HepG2 (cell line): ENCODE results near the gene TMEM235. TPM values are rescaled to one million over a fixed set of nuclear protein-coding genes. Genes with fewer than 3 reads are reported as not detected.
A peak's percentile ranks its signal among the peaks of the same experiment; 100 is the strongest.

ENCODE experiments used
- ATAC-seq: fragments of 200-7000 bp; cut with Tn5 transposase; 3 replicates; pipeline ENCODE4 v1.9.1; 2020; ENCODE audit warnings: mild to moderate bottlenecking, moderate library complexity
- BruUV-seq: library from RNA; stranded (reverse); fragments of 400-500 nt; replicated peaks from 2 replicates; lab custom pipeline; 2021; lab: Mats Ljungman, UMichigan
- CTCF ChIA-PET: fragments of 300-600 bp; formaldehyde crosslinking; extraction: SDS; loops from one replicate; lab custom pipeline; 2021; ENCODE audit warnings: low total read pairs, inconsistent platforms, low intra/inter-chr PET ratio; lab: Yijun Ruan, JAX
- POLR2A ChIA-PET: fragments of 350-600 bp; sonication (Branson Sonifier 250); formaldehyde crosslinking; loops from one replicate; lab custom pipeline; 2020; ENCODE audit warnings: antibody characterized with exemption, inconsistent platforms; lab: Yijun Ruan, JAX
- DNase-seq: peaks from one replicate; pipeline ENCODE4 v3.0.0-alpha.2; 2015; ENCODE audit warnings: low spot score
- FAIRE-seq: peaks from 3 replicates; lab custom pipeline; 2011; peaks lifted over from hg19 to GRCh38; lab: Jason Lieb, UNC
- H2AFZ ChIP-seq: one replicate; pipeline ENCODE4 v1.6.1; 2011; ENCODE audit warnings: low read length, inconsistent platforms
- H3K27ac ChIP-seq: fragments of 300-600 bp; 3 replicates; pipeline ENCODE4 v1.8.0; 2011; ENCODE audit warnings: mixed run types, mild to moderate bottlenecking, mixed read lengths, low read length, inconsistent platforms; ENCODE audit not compliant: insufficient read depth; ENCODE audit errors: extremely low read length
- H3K27me3 ChIP-seq, 2 experiments: fragments of 200-600 bp in 1 of 2; 2 replicates in 1 of 2; 3 replicates in 1 of 2; pipeline versions ENCODE4 v1.6.0 to v1.8.0; 2011; ENCODE audit warnings: low read length in 2 of 2, mild to moderate bottlenecking in 2 of 2, moderate library complexity in 2 of 2, inconsistent platforms in 1 of 2; ENCODE audit not compliant: insufficient read depth in 2 of 2, control insufficient read depth in 1 of 2
- H3K36me3 ChIP-seq, 2 experiments: fragments of 200-600 bp in 1 of 2; replicated peaks in 1 of 2; 2 replicates in 1 of 2; 3 replicates in 1 of 2; pipeline versions ENCODE4 v1.5.1 to v1.8.0; 2011; ENCODE audit warnings: low read length in 2 of 2, inconsistent platforms in 1 of 2; ENCODE audit not compliant: insufficient read depth in 2 of 2, control insufficient read depth in 1 of 2
- H3K4me1 ChIP-seq: 2 replicates; pipeline ENCODE4 v1.5.1; 2012; ENCODE audit warnings: low read length, inconsistent platforms; ENCODE audit not compliant: insufficient read depth
- H3K4me2 ChIP-seq: 2 replicates; pipeline ENCODE4 v1.6.0; 2011; ENCODE audit warnings: low read depth, low read length, inconsistent platforms
- H3K4me3 ChIP-seq, 3 experiments: fragments of 200-600 bp in 1 of 3; sonication (generic), shearing (Covaris generic) in 1 of 3; replicated peaks in 1 of 3; 2 replicates each; pipeline ENCODE4 v1.5.1; 2011 to 2016; ENCODE audit warnings: low read length in 3 of 3, inconsistent platforms in 2 of 3, low read depth in 2 of 3, mild to moderate bottlenecking in 2 of 3, control low read depth in 1 of 3, mixed read lengths in 1 of 3; ENCODE audit not compliant: insufficient read depth in 1 of 3
- H3K79me2 ChIP-seq: one replicate; pipeline ENCODE4 v1.6.1; 2011; ENCODE audit warnings: low read length, inconsistent platforms; ENCODE audit not compliant: insufficient read depth
- H3K9ac ChIP-seq: 2 replicates; pipeline ENCODE4 v1.6.0; 2011; ENCODE audit warnings: mild to moderate bottlenecking, low read depth, low read length, inconsistent platforms; ENCODE audit not compliant: insufficient read depth
- H3K9me3 ChIP-seq: 2 replicates; pipeline ENCODE4 v1.5.1; 2012; ENCODE audit warnings: mild to moderate bottlenecking, low read length
- H4K20me1 ChIP-seq: 2 replicates; pipeline ENCODE4 v1.6.0; 2011; ENCODE audit warnings: inconsistent platforms, mild to moderate bottlenecking, low read length, moderate library complexity; ENCODE audit not compliant: insufficient read depth
- EZH2 ChIP-seq: conservative IDR thresholded peaks from 2 replicates; pipeline ENCODE4 v1.6.1; 2012; ENCODE audit warnings: mild to moderate bottlenecking, low read depth, low read length, moderate library complexity
- NCOR1 ChIP-seq: fragments of 200-600 bp; sonication (generic); IDR thresholded peaks from 2 replicates; pipeline ENCODE4 v1.7.0; 2017; ENCODE audit warnings: antibody characterized with exemption, low read length, borderline replicate concordance
- REXO4 ChIP-seq: sonication (generic); formaldehyde crosslinking; IDR thresholded peaks from 2 replicates; pipeline ENCODE4 v1.8.0; 2022; ENCODE audit warnings: missing genetic modification reagents, mild to moderate bottlenecking, borderline replicate concordance
- RORA ChIP-seq: sonication (generic); formaldehyde crosslinking; IDR thresholded peaks from 2 replicates; pipeline ENCODE4 v1.5.0; 2020; ENCODE audit warnings: mild to moderate bottlenecking, missing genetic modification reagents, moderate library complexity
- SSRP1 ChIP-seq: IDR thresholded peaks from 2 replicates; pipeline ENCODE4 v1.6.1; 2016; ENCODE audit warnings: control low read depth
- ZC3H4 ChIP-seq: sonication (generic); formaldehyde crosslinking; IDR thresholded peaks from 2 replicates; pipeline ENCODE4 v1.4.0; 2020; ENCODE audit warnings: missing genetic modification reagents, borderline replicate concordance
- WGBS: methylation state at CpG from one replicate; pipeline ENCODE4 v1.1.6; 2017; ENCODE audit warnings: low lambda C conversion rate; 5-methylcytosine and 5-hydroxymethylcytosine counted together
- in situ Hi-C: cut with HindIII; loops from 2 replicates; pipeline ENCODE4 v1.10.0; 2017; ENCODE audit warnings: low pct_unique_long_range_greater_than_20kb; ENCODE audit not compliant: extremely low pct_ligation_motif_present
- intact Hi-C: fragments of 100-400 bp; cut with micrococcal nuclease; formaldehyde crosslinking; loops from one replicate; pipeline ENCODE4 v1.10.0; 2022; ENCODE audit not compliant: unreplicated experiment
- polyA plus RNA-seq, 8 experiments: library from polyadenylated mRNA; depleted of rRNA in 3 of 8; stranded (reverse) in 7 of 8; unstranded in 1 of 8; fragments of >200 nt; fragmentation: Illumina TruSeq in 4 of 8; extraction: Trizol in 4 of 8; gene quantifications; 2 replicates each; pipeline versions ENCODE4 v1.2.1 to v1.2.3, GENCODE V29; 2011 to 2016; ENCODE audit warnings: low read depth in 4 of 8, missing spikeins in 1 of 8, mixed read lengths in 1 of 8; ENCODE audit not compliant: insufficient read depth in 1 of 8
- total RNA-seq, 5 experiments: library from RNA; depleted of rRNA; stranded (reverse); fragments of >200 nt; fragmentation: Illumina TruSeq; extraction: Trizol; gene quantifications; 2 replicates each; pipeline ENCODE4 v1.2.3, GENCODE V29; 2016; ENCODE audit warnings: low read depth in 1 of 5
- TF ChIP-seq, protein P1 (sequence below): sonication (generic); formaldehyde crosslinking; IDR thresholded peaks from 2 replicates; pipeline ENCODE4 v1.4.0; 2020; ENCODE audit warnings: mild to moderate bottlenecking, missing genetic modification reagents, borderline replicate concordance
- TF ChIP-seq, protein P2 (sequence below): IDR thresholded peaks from 2 replicates; pipeline ENCODE4 v1.6.1; 2018; ENCODE audit warnings: missing genetic modification reagents, mild to moderate bottlenecking, missing compliant biosample characterization
- TF ChIP-seq, protein P3 (sequence below): sonication (generic); formaldehyde crosslinking; IDR thresholded peaks from 2 replicates; pipeline ENCODE4 v1.4.0; 2020; ENCODE audit warnings: missing genetic modification reagents
- TF ChIP-seq, protein P4 (sequence below): sonication (generic); formaldehyde crosslinking; IDR thresholded peaks from 2 replicates; pipeline ENCODE4 v1.4.0; 2020; ENCODE audit warnings: missing genetic modification reagents

The TMEM235 gene
- total and polyA plus RNA-seq, 2 of the 13 experiments (the other 11 are each of a cell fraction or from before 2014, with no cell fraction given): not detected

DNA sequence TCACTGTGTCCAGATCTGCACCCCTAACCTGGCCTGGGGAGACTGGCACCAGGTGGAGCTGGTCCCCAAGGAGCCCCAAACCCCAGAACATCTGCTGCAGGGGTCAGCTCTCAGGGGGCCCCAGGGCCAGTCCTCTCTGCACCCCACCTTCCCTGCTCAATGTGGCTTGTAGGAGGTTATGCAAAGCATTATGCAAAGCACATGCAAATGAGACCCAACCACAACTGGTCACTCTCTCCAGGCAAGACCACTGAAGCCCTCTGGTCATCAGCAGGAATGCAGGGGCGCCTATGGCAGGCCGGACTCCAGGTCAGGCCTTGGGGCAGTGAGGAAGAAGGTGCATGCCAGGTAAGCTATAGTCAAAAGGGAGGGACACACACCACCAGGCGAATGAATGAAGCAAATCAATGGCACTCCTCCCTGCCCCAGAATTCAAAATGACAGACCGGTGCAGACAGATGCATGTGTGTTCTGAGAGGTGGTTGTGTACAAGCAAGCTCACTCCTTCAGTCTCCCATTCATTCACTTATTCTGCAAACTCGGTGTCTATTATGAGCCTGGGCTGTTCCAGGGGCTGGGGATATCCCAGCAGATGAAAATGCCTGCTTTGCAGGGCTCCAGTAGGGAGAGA is 48.0 kb downstream of the TMEM235 start:
- ChIA-PET POLR2A (no interaction called here), CTCF (no interaction called here)
- no peak overlapping the region for H3K4me3 ChIP-seq
- no peak overlapping the region for H2AFZ ChIP-seq
- 21% methylated on average over 5 of the region's 5 CpGs for WGBS
- no peaks in the 10 kb centered on the region for H3K9me3 ChIP-seq
- H3K36me3 ChIP-seq: no peaks in the 10 kb centered on the region
- H3K4me1 ChIP-seq: peaks cover 31% of the 10 kb centered on the region
- H3K27ac ChIP-seq: no peak overlapping the region
- no peak for TF ChIP-seq RORA (CRISPR knock-in tag)
- no peak for TF ChIP-seq REXO4 (CRISPR knock-in tag)
- TF ChIP-seq SSRP1: no peak
- no TSS peak for BruUV-seq
- in situ Hi-C loops (no loop called here), intact Hi-C loops (no loop called here)
- no peak overlapping the region for H3K9ac ChIP-seq
- DNase-seq: no peak
- no peak overlapping the region for H3K4me2 ChIP-seq
- peak; percentile 9; the same call in 2 of the 3 replicates for ATAC-seq
- no peaks in the 10 kb centered on the region for H4K20me1 ChIP-seq
- H3K27me3 ChIP-seq: peaks cover 19 to 72% of the 10 kb centered on the region in 2 experiments
- no peaks in the 10 kb centered on the region for H3K79me2 ChIP-seq
- no peak for FAIRE-seq

DNA sequence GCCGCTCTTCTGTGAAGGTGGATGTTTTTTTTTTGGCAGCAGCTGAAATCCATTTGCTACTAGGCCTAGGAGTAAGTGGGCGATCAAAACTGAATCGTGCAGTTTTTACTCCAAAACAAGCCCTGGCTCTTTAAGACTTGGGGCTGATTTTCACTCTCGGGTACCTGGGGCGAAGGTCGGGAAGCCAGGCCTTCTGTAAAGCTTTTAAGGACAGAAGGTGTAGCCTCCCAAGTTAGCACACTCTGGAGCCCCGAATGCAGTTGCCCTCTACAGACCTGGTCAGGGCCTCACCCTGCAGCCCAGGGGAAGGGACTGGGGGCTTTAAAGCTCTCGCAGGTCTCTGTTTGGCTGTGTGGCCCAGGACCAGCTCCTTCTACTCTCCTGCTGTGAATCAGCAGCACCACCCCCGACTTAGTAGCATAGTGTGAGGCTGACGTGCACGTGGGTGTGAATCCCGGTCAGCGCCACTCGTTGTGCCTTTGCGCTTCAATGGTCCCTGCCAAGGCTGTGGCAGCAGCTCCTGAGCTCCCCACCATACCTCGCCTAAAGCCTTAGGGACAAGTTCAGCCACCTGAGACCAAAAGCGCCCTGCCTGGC is 49.9 kb downstream of the TMEM235 start:
- intact Hi-C loops: no loop called here
- H3K9me3 ChIP-seq: no peaks in the 10 kb centered on the region
- no peak overlapping the region for H3K27ac ChIP-seq
- no peak overlapping the region for H2AFZ ChIP-seq
- peak overlapping the region in 1 of 3 experiments; percentile 20; a peak in 1 of 6 replicates for H3K4me3 ChIP-seq
- no peak for DNase-seq
- no peaks in the 10 kb centered on the region for H3K79me2 ChIP-seq
- H4K20me1 ChIP-seq: no peaks in the 10 kb centered on the region
- WGBS: 12% methylated on average over 11 of the region's 17 CpGs
- H3K36me3 ChIP-seq: no peaks in the 10 kb centered on the region
- POLR2A ChIA-PET: no interaction called here
- no TSS peak for BruUV-seq
- in situ Hi-C loops: no loop called here
- H3K9ac ChIP-seq: no peak overlapping the region
- no peak for FAIRE-seq
- H3K4me2 ChIP-seq: peak overlapping the region; percentile 20
- peak; percentile 33 for ATAC-seq
- peaks cover 31% of the 10 kb centered on the region for H3K4me1 ChIP-seq
- CTCF ChIA-PET: no interaction called here
- H3K27me3 ChIP-seq: peaks cover 19 to 67% of the 10 kb centered on the region in 2 experiments
- TF ChIP-seq ZC3H4 (CRISPR knock-in tag) (no peak), EZH2 (no peak; the same call in 1 of the 2 replicates), NCOR1 (no peak)
- TF ChIP-seq, protein P1, sequence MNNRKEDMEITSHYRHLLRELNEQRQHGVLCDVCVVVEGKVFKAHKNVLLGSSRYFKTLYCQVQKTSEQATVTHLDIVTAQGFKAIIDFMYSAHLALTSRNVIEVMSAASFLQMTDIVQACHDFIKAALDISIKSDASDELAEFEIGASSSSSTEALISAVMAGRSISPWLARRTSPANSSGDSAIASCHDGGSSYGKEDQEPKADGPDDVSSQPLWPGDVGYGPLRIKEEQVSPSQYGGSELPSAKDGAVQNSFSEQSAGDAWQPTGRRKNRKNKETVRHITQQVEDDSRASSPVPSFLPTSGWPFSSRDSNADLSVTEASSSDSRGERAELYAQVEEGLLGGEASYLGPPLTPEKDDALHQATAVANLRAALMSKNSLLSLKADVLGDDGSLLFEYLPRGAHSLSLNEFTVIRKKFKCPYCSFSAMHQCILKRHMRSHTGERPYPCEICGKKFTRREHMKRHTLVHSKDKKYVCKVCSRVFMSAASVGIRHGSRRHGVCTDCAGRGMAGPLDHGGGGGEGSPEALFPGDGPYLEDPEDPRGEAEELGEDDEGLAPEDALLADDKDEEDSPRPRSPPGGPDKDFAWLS (CRISPR knock-in tag): no peak
- TF ChIP-seq, protein P2, sequence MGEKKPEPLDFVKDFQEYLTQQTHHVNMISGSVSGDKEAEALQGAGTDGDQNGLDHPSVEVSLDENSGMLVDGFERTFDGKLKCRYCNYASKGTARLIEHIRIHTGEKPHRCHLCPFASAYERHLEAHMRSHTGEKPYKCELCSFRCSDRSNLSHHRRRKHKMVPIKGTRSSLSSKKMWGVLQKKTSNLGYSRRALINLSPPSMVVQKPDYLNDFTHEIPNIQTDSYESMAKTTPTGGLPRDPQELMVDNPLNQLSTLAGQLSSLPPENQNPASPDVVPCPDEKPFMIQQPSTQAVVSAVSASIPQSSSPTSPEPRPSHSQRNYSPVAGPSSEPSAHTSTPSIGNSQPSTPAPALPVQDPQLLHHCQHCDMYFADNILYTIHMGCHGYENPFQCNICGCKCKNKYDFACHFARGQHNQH (CRISPR knock-in tag): no peak
- TF ChIP-seq, protein P3, sequence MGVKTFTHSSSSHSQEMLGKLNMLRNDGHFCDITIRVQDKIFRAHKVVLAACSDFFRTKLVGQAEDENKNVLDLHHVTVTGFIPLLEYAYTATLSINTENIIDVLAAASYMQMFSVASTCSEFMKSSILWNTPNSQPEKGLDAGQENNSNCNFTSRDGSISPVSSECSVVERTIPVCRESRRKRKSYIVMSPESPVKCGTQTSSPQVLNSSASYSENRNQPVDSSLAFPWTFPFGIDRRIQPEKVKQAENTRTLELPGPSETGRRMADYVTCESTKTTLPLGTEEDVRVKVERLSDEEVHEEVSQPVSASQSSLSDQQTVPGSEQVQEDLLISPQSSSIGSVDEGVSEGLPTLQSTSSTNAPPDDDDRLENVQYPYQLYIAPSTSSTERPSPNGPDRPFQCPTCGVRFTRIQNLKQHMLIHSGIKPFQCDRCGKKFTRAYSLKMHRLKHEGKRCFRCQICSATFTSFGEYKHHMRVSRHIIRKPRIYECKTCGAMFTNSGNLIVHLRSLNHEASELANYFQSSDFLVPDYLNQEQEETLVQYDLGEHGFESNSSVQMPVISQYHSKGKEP (CRISPR knock-in tag): no peak
- TF ChIP-seq, protein P4, sequence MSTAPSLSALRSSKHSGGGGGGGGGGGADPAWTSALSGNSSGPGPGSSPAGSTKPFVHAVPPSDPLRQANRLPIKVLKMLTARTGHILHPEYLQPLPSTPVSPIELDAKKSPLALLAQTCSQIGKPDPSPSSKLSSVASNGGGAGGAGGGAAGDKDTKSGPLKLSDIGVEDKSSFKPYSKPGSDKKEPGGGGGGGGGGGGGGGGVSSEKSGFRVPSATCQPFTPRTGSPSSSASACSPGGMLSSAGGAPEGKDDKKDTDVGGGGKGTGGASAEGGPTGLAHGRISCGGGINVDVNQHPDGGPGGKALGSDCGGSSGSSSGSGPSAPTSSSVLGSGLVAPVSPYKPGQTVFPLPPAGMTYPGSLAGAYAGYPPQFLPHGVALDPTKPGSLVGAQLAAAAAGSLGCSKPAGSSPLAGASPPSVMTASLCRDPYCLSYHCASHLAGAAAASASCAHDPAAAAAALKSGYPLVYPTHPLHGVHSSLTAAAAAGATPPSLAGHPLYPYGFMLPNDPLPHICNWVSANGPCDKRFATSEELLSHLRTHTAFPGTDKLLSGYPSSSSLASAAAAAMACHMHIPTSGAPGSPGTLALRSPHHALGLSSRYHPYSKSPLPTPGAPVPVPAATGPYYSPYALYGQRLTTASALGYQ (CRISPR knock-in tag): no peak
